H1 (cell line): ENCODE results near the gene NHERF2. TPM values are rescaled to one million over a fixed set of nuclear protein-coding genes. Genes with fewer than 3 reads are reported as not detected.

Source experiments
- BACH1 ChIP-seq: IDR thresholded peaks from 2 replicates; pipeline ENCODE4 v1.6.1; 2012; ENCODE audit warnings: low read length, improper control_type of control experiment
- CTBP2 ChIP-seq: IDR thresholded peaks from 2 replicates; pipeline ENCODE4 v1.7.0; 2011; ENCODE audit warnings: borderline replicate concordance, mild to moderate bottlenecking, moderate library complexity, mixed read lengths, low read length; ENCODE audit not compliant: insufficient read depth, insufficient read length
- FOSL1 ChIP-seq: IDR thresholded peaks from 2 replicates; pipeline ENCODE4 v1.6.1; 2011; ENCODE audit warnings: mild to moderate bottlenecking, low read depth, low read length, moderate library complexity; ENCODE audit not compliant: insufficient read depth
- HDAC2 ChIP-seq, 2 experiments: fragments of 300-600 bp in 1 of 2; sonication (generic) in 1 of 2; IDR thresholded peaks; 2 replicates each; pipeline ENCODE4 v1.6.1; 2011 to 2012; ENCODE audit warnings: low read depth in 2 of 2, low read length in 2 of 2, mild to moderate bottlenecking in 2 of 2, moderate library complexity in 2 of 2, borderline replicate concordance in 1 of 2, inconsistent platforms in 1 of 2
- KDM4A ChIP-seq: IDR thresholded peaks from one replicate; pipeline ENCODE4 v1.7.1; 2012; ENCODE audit warnings: low read depth, mild to moderate bottlenecking, moderate library complexity, low read length, inconsistent platforms; ENCODE audit not compliant: severe bottlenecking
- POLR2A ChIP-seq, 2 experiments: IDR thresholded peaks; 1 replicate in 1 of 2; 2 replicates in 1 of 2; pipeline ENCODE4 v1.6.1; 2011; ENCODE audit warnings: low read depth in 2 of 2, low read length in 2 of 2, mild to moderate bottlenecking in 2 of 2; ENCODE audit errors: control extremely low read depth in 1 of 2
- SP1 ChIP-seq: IDR thresholded peaks from 2 replicates; pipeline ENCODE4 v1.6.1; 2011; ENCODE audit warnings: low read depth, low read length
- TAF7 ChIP-seq: optimal IDR thresholded peaks from 2 replicates; pipeline ENCODE3; 2011; ENCODE audit warnings: low read depth, mild to moderate bottlenecking, inconsistent platforms, low read length, moderate library complexity, borderline replicate concordance
- TBP ChIP-seq: IDR thresholded peaks from 2 replicates; pipeline ENCODE4 v1.6.1; 2011; ENCODE audit warnings: low read depth, low read length, improper control_type of control experiment
- polyA plus RNA-seq, 7 experiments: library from polyadenylated mRNA; depleted of rRNA in 3 of 7; stranded (reverse) in 5 of 7; unstranded in 2 of 7; fragments of >200 nt in 5 of 7; fragments of 200-250 nt in 2 of 7; gene quantifications; 1 replicate in 5 of 7; 2 replicates in 1 of 7; 4 replicates in 1 of 7; pipeline versions ENCODE4 v1.2.1 to v1.2.3, GENCODE V29; 2011 to 2013; ENCODE audit warnings: missing spikeins in 2 of 7, mixed read lengths in 2 of 7
- total RNA-seq: library from RNA; stranded (reverse); fragmentation: NEBNext Ultra II Directional; extraction: Animal tissue kit (Norgen Biotek cat#: 25700); gene quantifications from 2 replicates; pipeline ENCODE4 v1.2.1, GENCODE V29; 2021
- TF ChIP-seq, protein P1 (sequence below): fragments of 300-600 bp; sonication (generic); IDR thresholded peaks from 2 replicates; pipeline ENCODE4 v1.7.1; 2012; ENCODE audit warnings: low read length, moderate library complexity, mild to moderate bottlenecking, inconsistent platforms; ENCODE audit not compliant: insufficient replicate concordance

Gene NHERF2
- total and polyA plus RNA-seq, 2 of the 8 experiments (the other 6 are each of a cell fraction or from before 2014, with no cell fraction given): 13.9 to 19.3 TPM

DNA sequence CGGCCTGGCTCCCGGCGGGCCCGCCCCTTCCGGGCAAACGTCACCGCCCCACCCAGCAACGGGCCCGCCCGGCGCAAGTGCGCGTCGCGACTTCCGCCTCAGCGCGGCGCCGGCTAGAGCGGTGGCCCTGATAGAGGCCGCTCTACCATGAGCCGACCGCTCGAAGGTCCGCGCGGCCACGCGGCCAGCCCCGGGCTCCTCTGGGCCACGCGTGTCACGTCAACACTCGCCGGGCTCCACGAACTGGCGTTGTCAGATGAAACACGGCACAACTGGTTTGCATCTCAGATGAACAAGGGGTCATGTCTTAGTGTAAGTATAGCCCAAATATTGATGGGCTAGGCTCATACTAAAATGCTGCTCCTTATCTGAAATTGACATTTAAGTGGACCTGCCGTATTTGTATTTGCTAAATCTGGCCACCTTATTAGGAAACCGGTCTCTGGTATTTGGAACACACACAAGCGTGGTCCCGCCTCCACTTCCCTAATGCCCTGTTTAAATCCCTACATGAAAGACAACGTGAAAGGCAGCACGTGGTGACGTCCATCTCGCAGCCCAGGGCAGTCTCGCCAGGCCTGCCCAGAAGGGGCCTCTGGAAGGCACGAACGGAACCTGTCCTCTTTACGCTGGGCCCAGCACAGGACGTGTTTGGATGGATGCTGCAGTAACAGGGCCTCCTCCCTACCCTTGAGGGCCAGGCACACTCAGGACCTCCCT is 16.8 kb upstream of the NHERF2 start, which contains the start of gene ZNF598 (continued):
- TF ChIP-seq, protein P1, sequence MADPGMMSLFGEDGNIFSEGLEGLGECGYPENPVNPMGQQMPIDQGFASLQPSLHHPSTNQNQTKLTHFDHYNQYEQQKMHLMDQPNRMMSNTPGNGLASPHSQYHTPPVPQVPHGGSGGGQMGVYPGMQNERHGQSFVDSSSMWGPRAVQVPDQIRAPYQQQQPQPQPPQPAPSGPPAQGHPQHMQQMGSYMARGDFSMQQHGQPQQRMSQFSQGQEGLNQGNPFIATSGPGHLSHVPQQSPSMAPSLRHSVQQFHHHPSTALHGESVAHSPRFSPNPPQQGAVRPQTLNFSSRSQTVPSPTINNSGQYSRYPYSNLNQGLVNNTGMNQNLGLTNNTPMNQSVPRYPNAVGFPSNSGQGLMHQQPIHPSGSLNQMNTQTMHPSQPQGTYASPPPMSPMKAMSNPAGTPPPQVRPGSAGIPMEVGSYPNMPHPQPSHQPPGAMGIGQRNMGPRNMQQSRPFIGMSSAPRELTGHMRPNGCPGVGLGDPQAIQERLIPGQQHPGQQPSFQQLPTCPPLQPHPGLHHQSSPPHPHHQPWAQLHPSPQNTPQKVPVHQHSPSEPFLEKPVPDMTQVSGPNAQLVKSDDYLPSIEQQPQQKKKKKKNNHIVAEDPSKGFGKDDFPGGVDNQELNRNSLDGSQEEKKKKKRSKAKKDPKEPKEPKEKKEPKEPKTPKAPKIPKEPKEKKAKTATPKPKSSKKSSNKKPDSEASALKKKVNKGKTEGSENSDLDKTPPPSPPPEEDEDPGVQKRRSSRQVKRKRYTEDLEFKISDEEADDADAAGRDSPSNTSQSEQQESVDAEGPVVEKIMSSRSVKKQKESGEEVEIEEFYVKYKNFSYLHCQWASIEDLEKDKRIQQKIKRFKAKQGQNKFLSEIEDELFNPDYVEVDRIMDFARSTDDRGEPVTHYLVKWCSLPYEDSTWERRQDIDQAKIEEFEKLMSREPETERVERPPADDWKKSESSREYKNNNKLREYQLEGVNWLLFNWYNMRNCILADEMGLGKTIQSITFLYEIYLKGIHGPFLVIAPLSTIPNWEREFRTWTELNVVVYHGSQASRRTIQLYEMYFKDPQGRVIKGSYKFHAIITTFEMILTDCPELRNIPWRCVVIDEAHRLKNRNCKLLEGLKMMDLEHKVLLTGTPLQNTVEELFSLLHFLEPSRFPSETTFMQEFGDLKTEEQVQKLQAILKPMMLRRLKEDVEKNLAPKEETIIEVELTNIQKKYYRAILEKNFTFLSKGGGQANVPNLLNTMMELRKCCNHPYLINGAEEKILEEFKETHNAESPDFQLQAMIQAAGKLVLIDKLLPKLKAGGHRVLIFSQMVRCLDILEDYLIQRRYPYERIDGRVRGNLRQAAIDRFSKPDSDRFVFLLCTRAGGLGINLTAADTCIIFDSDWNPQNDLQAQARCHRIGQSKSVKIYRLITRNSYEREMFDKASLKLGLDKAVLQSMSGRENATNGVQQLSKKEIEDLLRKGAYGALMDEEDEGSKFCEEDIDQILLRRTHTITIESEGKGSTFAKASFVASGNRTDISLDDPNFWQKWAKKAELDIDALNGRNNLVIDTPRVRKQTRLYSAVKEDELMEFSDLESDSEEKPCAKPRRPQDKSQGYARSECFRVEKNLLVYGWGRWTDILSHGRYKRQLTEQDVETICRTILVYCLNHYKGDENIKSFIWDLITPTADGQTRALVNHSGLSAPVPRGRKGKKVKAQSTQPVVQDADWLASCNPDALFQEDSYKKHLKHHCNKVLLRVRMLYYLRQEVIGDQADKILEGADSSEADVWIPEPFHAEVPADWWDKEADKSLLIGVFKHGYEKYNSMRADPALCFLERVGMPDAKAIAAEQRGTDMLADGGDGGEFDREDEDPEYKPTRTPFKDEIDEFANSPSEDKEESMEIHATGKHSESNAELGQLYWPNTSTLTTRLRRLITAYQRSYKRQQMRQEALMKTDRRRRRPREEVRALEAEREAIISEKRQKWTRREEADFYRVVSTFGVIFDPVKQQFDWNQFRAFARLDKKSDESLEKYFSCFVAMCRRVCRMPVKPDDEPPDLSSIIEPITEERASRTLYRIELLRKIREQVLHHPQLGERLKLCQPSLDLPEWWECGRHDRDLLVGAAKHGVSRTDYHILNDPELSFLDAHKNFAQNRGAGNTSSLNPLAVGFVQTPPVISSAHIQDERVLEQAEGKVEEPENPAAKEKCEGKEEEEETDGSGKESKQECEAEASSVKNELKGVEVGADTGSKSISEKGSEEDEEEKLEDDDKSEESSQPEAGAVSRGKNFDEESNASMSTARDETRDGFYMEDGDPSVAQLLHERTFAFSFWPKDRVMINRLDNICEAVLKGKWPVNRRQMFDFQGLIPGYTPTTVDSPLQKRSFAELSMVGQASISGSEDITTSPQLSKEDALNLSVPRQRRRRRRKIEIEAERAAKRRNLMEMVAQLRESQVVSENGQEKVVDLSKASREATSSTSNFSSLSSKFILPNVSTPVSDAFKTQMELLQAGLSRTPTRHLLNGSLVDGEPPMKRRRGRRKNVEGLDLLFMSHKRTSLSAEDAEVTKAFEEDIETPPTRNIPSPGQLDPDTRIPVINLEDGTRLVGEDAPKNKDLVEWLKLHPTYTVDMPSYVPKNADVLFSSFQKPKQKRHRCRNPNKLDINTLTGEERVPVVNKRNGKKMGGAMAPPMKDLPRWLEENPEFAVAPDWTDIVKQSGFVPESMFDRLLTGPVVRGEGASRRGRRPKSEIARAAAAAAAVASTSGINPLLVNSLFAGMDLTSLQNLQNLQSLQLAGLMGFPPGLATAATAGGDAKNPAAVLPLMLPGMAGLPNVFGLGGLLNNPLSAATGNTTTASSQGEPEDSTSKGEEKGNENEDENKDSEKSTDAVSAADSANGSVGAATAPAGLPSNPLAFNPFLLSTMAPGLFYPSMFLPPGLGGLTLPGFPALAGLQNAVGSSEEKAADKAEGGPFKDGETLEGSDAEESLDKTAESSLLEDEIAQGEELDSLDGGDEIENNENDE: no peak
- TF ChIP-seq BACH1 (0 out of 2 replicates have a peak, but pooled peaks have one; percentile 16), SP1 (no peak), TAF7 (peak; percentile 68), CTBP2 (no peak), HDAC2 (IDR thresholded peaks at IDR 0.05; ENCODE audit: borderline replicate concordance in 1 of 2, low read depth in 2 of 2, low read length in 2 of 2) (peak in 1 of 2 experiments; percentile 71; a peak in 1 of 4 replicates), FOSL1 (no peak), TBP (peak; percentile 54), POLR2A (IDR thresholded peaks at IDR 0.05; ENCODE audit: control extremely low read depth in 1 of 2, low read depth in 2 of 2, low read length in 2 of 2) (peak in 1 of 2 experiments; percentile 80; a peak in 2 of 3 replicates), KDM4A (peak; percentile 80)
